Measurements from ENCODE around the gene ZNF428.

GRCh38 chr19:43664018-43664417 is 44.6 kb upstream of the ZNF428 start:
- no peak for TF ChIP-seq CTCF (IDR thresholded peaks at IDR 0.05)
- no peak for TF ChIP-seq EP300 (IDR thresholded peaks at IDR 0.05)
- no peak for TF ChIP-seq POLR2A (IDR thresholded peaks at IDR 0.05)

Measured in ovary (tissue), 3 donors.